Hypothalamus (tissue), 51 donors: Measurements from ENCODE around the gene PFDN4.

Source experiments
- DNase-seq, 51 donors: peaks; one replicate each; lab custom pipeline; 2025; lab: John Stamatoyannopoulos, UW

The PFDN4 gene

DNA sequence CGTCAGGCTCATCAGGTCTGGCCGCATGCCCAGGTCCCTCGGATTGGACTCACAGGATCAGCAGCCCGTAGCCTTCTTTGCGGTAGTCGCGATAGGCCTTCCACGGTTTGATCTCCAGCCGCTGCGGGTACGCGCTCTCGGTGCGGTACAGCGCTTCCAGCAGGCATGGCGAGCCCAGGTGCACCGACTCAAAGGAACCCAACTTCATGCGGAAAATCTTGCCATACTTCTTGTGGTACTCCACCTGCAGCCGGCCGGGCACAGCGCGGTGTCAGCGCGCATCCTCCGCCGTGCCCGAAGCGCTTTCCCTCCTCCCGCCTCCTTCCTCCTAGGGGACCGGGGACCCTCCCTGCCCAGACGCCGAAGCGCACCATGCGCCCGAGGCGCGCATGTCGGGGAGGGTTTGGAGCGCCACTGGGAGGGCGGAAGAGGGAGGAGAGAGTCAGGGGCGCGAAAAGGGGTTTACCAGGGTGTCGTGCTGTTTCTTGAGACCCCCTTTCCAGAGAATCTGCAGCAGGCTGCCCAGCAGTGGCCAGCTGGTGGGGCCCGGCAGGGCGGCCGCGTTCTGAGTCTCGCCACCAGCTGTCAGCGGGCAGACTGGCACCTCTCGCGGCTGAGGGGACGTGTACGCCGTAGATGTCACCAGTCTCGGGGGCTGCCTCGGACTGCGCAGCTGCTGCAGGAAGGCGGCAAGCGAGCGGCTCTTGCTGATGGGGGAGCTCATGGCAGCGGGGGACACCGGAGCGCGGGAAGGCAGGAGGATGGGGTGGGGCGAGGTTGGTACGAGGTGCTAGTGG, 34.8 kb upstream of the PFDN4 start:
- DNase-seq: no peak

GRCh38 chr20:54173653-54174456, 34.0 kb upstream of the PFDN4 start, which contains the start of gene CYP24A1:
TSS of gene CYP24A1 (minus strand) at chr20:54173986. CDS start at chr20:54173579, 407 bp downstream.
- DNase-seq: no peak

DNA sequence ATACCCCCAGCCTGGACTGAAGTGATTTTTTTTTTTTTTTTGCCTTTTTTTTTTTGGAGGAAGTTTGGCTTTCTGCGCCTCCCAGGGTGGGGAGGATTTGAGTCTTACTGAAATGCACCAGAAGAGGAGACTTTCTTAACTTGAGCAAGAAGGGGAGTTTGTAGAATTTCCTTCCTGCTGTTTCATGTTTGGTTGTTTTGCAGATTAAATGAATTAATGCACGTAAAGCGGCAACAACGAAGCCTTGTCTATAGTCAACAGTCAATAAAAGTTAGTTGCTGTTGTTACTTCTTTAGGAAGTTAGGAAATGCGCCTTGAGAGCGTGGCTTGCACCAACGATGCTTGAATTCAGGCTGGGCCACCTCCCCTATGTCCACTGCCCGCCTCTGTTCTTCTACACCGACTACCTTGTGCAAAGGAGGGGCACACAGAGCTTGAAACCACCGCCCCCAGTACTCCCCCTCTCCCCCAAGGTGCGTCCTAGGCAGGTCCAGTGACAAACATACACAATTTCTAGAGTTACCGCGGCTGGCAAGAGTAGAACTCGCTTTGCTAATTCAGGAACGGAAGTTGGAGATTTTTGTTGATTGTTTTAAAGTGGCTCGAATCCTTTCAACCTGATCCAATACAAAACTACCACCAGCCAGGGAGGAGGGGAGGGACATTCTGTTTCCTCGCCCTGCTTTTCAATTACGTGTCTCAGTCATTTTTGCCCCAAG, 33.3 kb upstream of the PFDN4 start:
- no peak for DNase-seq

DNA sequence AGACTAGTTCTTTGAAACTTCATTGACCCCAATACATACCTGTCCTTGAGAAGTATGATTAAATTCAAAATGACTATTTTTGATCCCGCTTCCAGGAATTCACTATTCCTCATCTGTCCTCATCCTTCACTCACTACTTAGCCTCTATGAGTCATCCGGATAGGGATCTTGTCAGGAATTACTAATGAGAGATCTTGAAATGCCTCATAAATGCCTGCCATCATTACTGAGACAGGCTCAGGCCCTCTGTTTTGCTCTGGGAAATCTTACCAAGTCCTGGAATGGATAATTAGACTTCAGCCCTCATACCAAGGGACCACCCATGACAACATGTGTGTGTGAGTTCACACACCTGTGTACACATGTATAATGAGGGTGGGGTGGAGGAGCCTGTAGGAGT, 31.3 kb upstream of the PFDN4 start:
- no peak for DNase-seq

DNA sequence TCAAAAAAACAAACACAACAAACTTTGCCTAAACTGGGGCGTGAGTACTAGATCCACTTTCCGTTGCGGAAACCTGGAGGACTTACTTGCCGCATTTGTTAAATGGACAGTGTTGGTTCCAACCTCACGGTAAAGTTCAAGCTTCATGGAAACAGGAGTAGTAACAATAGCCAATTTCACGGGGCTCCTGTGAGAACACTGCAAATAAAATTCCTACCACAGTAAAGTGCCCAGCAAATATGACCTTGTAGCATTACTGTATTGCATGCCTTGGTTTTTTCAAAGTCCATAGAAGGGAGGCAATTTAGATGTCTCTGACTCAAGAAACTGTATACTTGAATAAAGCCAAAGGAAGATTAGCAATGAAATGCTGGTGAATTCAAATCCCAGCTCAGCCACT, 30.5 kb upstream of the PFDN4 start:
- no peak for DNase-seq

GRCh38 chr20:54178256-54178655, 29.6 kb upstream of the PFDN4 start:
- DNase-seq: no peak

GRCh38 chr20:54179946-54180345, 27.9 kb upstream of the PFDN4 start:
- DNase-seq: no peak

DNA sequence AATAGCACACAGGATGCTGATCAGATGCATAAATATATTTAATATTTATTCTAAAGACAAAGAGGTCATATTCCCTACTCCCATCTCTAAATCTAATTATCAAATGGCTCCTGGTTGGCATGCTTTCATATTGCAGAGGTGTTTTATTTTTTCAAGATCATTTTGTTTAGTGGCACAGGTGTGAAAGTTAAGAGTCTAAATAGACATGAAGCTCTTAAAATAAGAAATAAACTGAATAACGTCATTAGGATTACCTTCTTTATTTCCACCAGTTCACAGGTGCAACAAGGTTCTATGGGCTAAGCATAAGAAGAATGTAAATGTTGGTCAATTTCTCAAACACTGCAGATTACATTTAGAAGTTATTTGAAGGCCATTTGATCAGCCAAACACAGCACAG, 27.0 kb upstream of the PFDN4 start:
- no peak for DNase-seq

DNA sequence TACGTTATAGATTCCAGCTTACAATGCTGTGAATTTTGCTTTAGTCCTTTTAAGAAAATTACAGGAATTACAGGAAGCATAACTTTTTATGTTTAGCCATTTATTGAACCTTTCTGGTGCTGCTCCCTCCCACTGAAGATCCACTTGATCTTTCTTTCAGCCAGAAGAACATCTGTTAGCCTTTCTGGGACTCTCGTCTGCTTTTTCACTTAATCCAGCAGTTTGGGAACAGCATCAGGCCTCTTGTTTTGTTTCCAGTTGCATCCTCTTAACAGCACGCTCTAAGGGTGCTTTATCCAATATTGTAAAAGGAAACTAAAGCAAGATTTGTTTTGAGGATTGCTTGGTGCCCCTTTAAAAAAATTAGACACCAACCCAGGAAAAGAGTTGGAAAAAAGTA, 23.8 kb upstream of the PFDN4 start:
- DNase-seq: no peak

- DNase-seq: no peak
Measured at GRCh38 chr20:54184904-54185626, 22.8 kb upstream of the PFDN4 start.

- DNase-seq: no peak
Measured at GRCh38 chr20:54188132-54188849, 19.6 kb upstream of the PFDN4 start.

DNA sequence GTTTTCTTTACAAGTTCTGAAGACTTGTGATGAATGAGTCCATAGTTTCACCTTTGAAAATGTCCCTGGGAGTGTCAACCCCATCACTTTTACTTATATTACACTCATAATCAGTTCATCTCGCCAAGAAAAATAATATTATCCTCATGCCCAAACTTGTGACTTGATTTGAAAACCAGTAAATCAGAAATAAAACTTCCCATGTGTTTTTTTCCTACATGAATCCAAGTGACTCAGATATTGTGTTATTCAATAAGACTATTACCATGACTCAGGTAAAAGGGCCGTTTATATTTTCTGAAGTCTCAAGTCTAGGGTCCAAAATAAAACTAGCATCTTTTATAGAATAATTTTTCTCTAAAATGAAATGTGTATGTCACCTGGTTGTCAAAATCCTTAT, 18.3 kb upstream of the PFDN4 start:
- DNase-seq: no peak

- DNase-seq: no peak
Measured at GRCh38 chr20:54190217-54190616, 17.7 kb upstream of the PFDN4 start.

GRCh38 chr20:54193817-54194216, 14.1 kb upstream of the PFDN4 start:
- DNase-seq: no peak

- DNase-seq: no peak
Measured at GRCh38 chr20:54194724-54195438, 13.0 kb upstream of the PFDN4 start.

GRCh38 chr20:54195483-54196472, 12.1 kb upstream of the PFDN4 start:
- DNase-seq: no peak

- no peak for DNase-seq
Measured at GRCh38 chr20:54197621-54198604, 10.0 kb upstream of the PFDN4 start.
